CD8-positive, alpha-beta memory T cell (primary cell): ENCODE measurements around the gene SLC24A3. TPM values are rescaled to one million over a fixed set of nuclear protein-coding genes. Genes with fewer than 3 reads are reported as not detected.

Experiments
- CTCF ChIA-PET: fragments of 350-600 bp; sonication (Branson Sonifier 250); formaldehyde crosslinking; loops from one replicate; lab custom pipeline; 2021; ENCODE audit warnings: antibody characterized with exemption; lab: Charles Lee
- POLR2A ChIA-PET: fragments of 350-600 bp; sonication (Branson Sonifier 250); formaldehyde crosslinking; loops from one replicate; lab custom pipeline; 2021; ENCODE audit warnings: antibody characterized with exemption; lab: Charles Lee
- DNase-seq, 5 donors: peaks; one replicate each; pipeline versions ENCODE4 v3.0.0 to v3.0.0-alpha.2; 2020 to 2022; ENCODE audit warnings: mixed read lengths in 1 of 5
- H3K27ac ChIP-seq: one replicate; pipeline ENCODE4 v1.7.0; 2013; ENCODE audit warnings: low read depth, mild to moderate bottlenecking, low read length, moderate library complexity
- H3K27me3 ChIP-seq: 2 replicates; pipeline ENCODE4 v1.7.0; 2013; ENCODE audit warnings: low read length, mild to moderate bottlenecking; ENCODE audit not compliant: insufficient read depth, poor library complexity, severe bottlenecking
- H3K36me3 ChIP-seq: 2 replicates; pipeline ENCODE4 v1.7.0; 2013; ENCODE audit warnings: mild to moderate bottlenecking, low read length, moderate library complexity; ENCODE audit not compliant: insufficient read depth
- H3K4me1 ChIP-seq: 2 replicates; pipeline ENCODE4 v1.7.0; 2013; ENCODE audit warnings: mild to moderate bottlenecking, low read length, moderate library complexity; ENCODE audit not compliant: insufficient read depth
- H3K4me3 ChIP-seq: 2 replicates; pipeline ENCODE4 v1.7.0; 2013; ENCODE audit warnings: mild to moderate bottlenecking, low read length
- H3K9me3 ChIP-seq: 2 replicates; pipeline ENCODE4 v1.7.0; 2013; ENCODE audit warnings: mild to moderate bottlenecking, low read length
- H3K27ac Mint-ChIP-seq, 8 donors: one replicate each; pipeline ENCODE4 v1.8.0; 2020 to 2021; ENCODE audit warnings: mixed read lengths in 8 of 8, mild to moderate bottlenecking in 6 of 8, inconsistent platforms in 3 of 8, moderate library complexity in 3 of 8
- H3K27me3 Mint-ChIP-seq, 2 donors: one replicate each; pipeline ENCODE4 v1.8.0; 2020 to 2021; ENCODE audit warnings: mixed read lengths in 2 of 2, mild to moderate bottlenecking in 1 of 2, moderate library complexity in 1 of 2
- H3K36me3 Mint-ChIP-seq, 3 donors: one replicate each; pipeline ENCODE4 v1.8.0; 2020 to 2021; ENCODE audit warnings: mixed read lengths in 3 of 3, inconsistent platforms in 1 of 3, mild to moderate bottlenecking in 1 of 3
- H3K4me1 Mint-ChIP-seq, 3 donors: one replicate each; pipeline ENCODE4 v1.8.0; 2020 to 2021; ENCODE audit warnings: mixed read lengths in 3 of 3, inconsistent platforms in 1 of 3, mild to moderate bottlenecking in 1 of 3
- H3K4me3 Mint-ChIP-seq, 7 donors: one replicate each; pipeline ENCODE4 v1.8.0; 2020 to 2021; ENCODE audit warnings: mixed read lengths in 7 of 7, mild to moderate bottlenecking in 6 of 7, moderate library complexity in 4 of 7, inconsistent platforms in 2 of 7
- H3K9me3 Mint-ChIP-seq, 5 donors: one replicate each; pipeline ENCODE4 v1.8.0; 2020 to 2022; ENCODE audit warnings: mixed read lengths in 5 of 5, mild to moderate bottlenecking in 3 of 5, moderate library complexity in 2 of 5, inconsistent platforms in 1 of 5
- polyA plus RNA-seq: library from polyadenylated mRNA; unstranded; fragments of 300-500 nt; fragmentation: Illumina TruSeq; gene quantifications from one replicate; pipeline ENCODE4 v1.2.3, GENCODE V29; 2021
- total RNA-seq, 2 experiments: library from RNA; stranded (reverse); gene quantifications; one replicate each; pipeline ENCODE4 v1.2.3, GENCODE V29; 2021

The SLC24A3 gene
- total and polyA plus RNA-seq, 3 experiments from 2014 or later: not detected

- H3K27me3 ChIP-seq: no peaks in the 10 kb centered on the region
- ChIA-PET CTCF (no interaction called here), POLR2A (no interaction called here)
- H3K4me3 Mint-ChIP-seq: no peak overlapping the region
- H3K9me3 ChIP-seq: no peaks in the 10 kb centered on the region
- no peaks in the 10 kb centered on the region for H3K4me1 ChIP-seq
- peaks cover 4 to 6% of the 10 kb centered on the region in 2 donors for H3K27me3 Mint-ChIP-seq
- H3K27ac ChIP-seq: no peak overlapping the region
- H3K36me3 Mint-ChIP-seq: no peaks in the 10 kb centered on the region
- peaks cover 0 to 12% (median 0%) of the 10 kb centered on the region in 5 donors for H3K9me3 Mint-ChIP-seq
- DNase-seq: no peak
- H3K27ac Mint-ChIP-seq: no peak overlapping the region
- H3K4me1 Mint-ChIP-seq: no peaks in the 10 kb centered on the region
- H3K4me3 ChIP-seq: no peak overlapping the region
- no peaks in the 10 kb centered on the region for H3K36me3 ChIP-seq
These were observed 121.1 kb downstream of the SLC24A3 start for GRCh38 chr20:19333563-19333962.

GRCh38 chr20:19335341-19335740, 122.9 kb downstream of the SLC24A3 start:
- Mint-ChIP-seq H3K27me3 (peaks cover 6 to 11% of the 10 kb centered on the region in 2 donors), H3K4me1 (no peaks in the 10 kb centered on the region), H3K27ac (no peak overlapping the region), H3K4me3 (no peak overlapping the region), H3K36me3 (no peaks in the 10 kb centered on the region), H3K9me3 (peaks cover 0 to 12% (median 0%) of the 10 kb centered on the region in 5 donors)
- Histone ChIP-seq H3K9me3 (no peaks in the 10 kb centered on the region), H3K27ac (no peak overlapping the region), H3K4me3 (no peak overlapping the region), H3K4me1 (no peaks in the 10 kb centered on the region), H3K36me3 (no peaks in the 10 kb centered on the region), H3K27me3 (no peaks in the 10 kb centered on the region)
- POLR2A ChIA-PET: no interaction called here
- CTCF ChIA-PET: no interaction called here
- no peak for DNase-seq

DNA sequence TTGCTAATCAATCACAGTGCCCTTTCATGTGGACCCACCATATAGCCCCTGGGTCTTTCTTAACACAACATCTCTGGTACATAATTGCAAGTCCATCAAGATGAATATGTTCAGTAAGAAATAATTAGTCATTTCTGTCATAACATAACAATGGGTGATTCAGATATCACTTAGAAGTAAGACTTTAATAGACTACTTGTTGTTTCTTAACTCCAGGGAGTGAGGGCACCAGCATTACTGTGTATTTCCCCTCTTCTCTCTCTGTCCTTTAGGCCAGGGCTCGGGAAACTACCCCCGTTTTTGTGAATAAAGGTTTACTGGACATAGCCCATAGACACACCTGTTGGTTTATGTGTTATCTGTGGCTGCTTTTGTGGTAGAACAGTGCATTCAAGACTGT, 123.5 kb downstream of the SLC24A3 start:
- H3K27ac Mint-ChIP-seq: no peak overlapping the region
- H3K9me3 ChIP-seq: no peaks in the 10 kb centered on the region
- H3K4me1 Mint-ChIP-seq: no peaks in the 10 kb centered on the region
- H3K4me1 ChIP-seq: no peaks in the 10 kb centered on the region
- H3K27ac ChIP-seq: no peak overlapping the region
- no peak overlapping the region for H3K4me3 Mint-ChIP-seq
- no peak for DNase-seq
- H3K36me3 Mint-ChIP-seq: no peaks in the 10 kb centered on the region
- no peaks in the 10 kb centered on the region for H3K36me3 ChIP-seq
- peaks cover 0 to 12% (median 0%) of the 10 kb centered on the region in 5 donors for H3K9me3 Mint-ChIP-seq
- ChIA-PET POLR2A (no interaction called here), CTCF (no interaction called here)
- H3K4me3 ChIP-seq: no peak overlapping the region
- no peaks in the 10 kb centered on the region for H3K27me3 ChIP-seq
- peaks cover 6 to 11% of the 10 kb centered on the region in 2 donors for H3K27me3 Mint-ChIP-seq

DNA sequence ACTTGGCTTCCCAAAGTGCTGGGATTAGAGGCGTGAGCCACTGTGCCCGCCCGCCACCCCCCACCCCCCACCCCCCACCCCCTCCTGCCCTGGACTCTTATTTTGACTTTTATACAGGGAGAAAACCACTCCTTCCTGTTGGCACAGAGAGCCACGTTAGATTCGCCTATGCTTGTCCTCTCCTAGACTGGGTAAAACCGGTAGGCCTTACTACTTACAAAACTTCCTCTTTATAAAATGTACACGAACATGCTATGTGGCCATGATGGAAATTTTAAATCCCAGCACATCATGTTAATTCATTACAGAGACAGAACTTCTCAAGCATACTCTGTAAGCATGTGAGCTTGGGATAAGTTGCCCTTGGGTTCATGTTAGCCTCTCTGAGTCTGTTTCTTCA, 124.2 kb downstream of the SLC24A3 start:
- no peak overlapping the region for H3K4me3 ChIP-seq
- no peak overlapping the region for H3K27ac ChIP-seq
- no peaks in the 10 kb centered on the region for H3K9me3 ChIP-seq
- H3K27me3 Mint-ChIP-seq: peaks cover 4 to 11% of the 10 kb centered on the region in 2 donors
- DNase-seq: no peak
- H3K36me3 ChIP-seq: no peaks in the 10 kb centered on the region
- ChIA-PET POLR2A (no interaction called here), CTCF (no interaction called here)
- H3K4me1 ChIP-seq: no peaks in the 10 kb centered on the region
- H3K27me3 ChIP-seq: no peaks in the 10 kb centered on the region
- peaks cover 0 to 11% (median 0%) of the 10 kb centered on the region in 5 donors for H3K9me3 Mint-ChIP-seq
- no peak overlapping the region for H3K27ac Mint-ChIP-seq
- no peaks in the 10 kb centered on the region for H3K36me3 Mint-ChIP-seq
- H3K4me3 Mint-ChIP-seq: no peak overlapping the region
- H3K4me1 Mint-ChIP-seq: no peaks in the 10 kb centered on the region

DNA sequence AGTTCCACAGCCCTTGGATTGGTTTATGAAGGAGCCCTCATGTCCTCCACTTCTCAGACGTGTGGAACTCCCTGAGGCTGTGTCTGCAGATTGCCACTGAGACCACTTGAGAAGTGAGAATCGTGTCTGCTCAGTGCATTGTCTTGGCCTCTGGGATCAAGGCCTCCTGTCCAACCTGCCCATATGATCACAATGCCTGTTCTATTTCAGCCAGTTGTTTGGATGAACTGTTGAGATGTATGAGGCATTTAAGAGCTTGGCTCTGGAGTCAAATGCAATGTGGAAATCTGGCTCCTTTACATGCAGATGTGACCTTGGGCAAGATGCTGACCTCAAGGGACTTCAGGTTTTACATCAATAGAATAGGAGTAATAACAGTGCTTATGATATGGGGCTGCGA, 125.9 kb downstream of the SLC24A3 start:
- H3K4me1 Mint-ChIP-seq: no peaks in the 10 kb centered on the region
- POLR2A ChIA-PET: no interaction called here

DNA sequence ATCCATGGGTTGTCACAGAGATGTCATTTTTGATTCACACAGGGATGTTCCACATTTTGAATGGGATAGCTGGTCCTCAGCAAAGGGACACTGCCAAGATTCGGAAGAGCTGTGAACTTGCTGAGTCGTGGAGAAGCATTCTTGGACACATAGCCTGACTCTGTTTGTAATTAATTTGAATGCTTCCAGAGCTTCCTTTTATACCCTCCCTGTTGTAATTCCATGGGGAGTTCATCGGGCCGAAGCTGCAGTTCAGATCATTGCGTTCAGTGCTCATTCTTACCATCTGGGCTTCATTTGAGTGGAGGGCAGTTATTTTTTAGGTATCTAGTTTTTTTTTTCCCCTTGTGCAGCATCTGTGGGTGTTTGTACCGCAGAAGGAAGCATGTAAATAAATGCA, 126.5 kb downstream of the SLC24A3 start:
- H3K9me3 ChIP-seq: no peaks in the 10 kb centered on the region
- Mint-ChIP-seq H3K4me3 (no peak overlapping the region), H3K27ac (peak overlapping the region in 1 of 8 donors; percentile 46), H3K27me3 (peaks cover 4 to 11% of the 10 kb centered on the region in 2 donors), H3K9me3 (peaks cover 0 to 10% (median 0%) of the 10 kb centered on the region in 5 donors), H3K36me3 (no peaks in the 10 kb centered on the region), H3K4me1 (no peaks in the 10 kb centered on the region)
- H3K36me3 ChIP-seq: no peaks in the 10 kb centered on the region
- POLR2A ChIA-PET: no interaction called here
- H3K4me3 ChIP-seq: no peak overlapping the region
- no peak overlapping the region for H3K27ac ChIP-seq
- H3K4me1 ChIP-seq: no peaks in the 10 kb centered on the region
- no peaks in the 10 kb centered on the region for H3K27me3 ChIP-seq
- no peak for DNase-seq
- CTCF ChIA-PET: no interaction called here

More for the DNA sequence above, 125.9 kb downstream of the SLC24A3 start:
- peaks cover 0 to 16% (median 0%) of the 10 kb centered on the region in 5 donors for H3K9me3 Mint-ChIP-seq
- no peak overlapping the region for H3K27ac Mint-ChIP-seq
- Histone ChIP-seq H3K27ac (no peak overlapping the region), H3K27me3 (no peaks in the 10 kb centered on the region), H3K4me1 (no peaks in the 10 kb centered on the region), H3K9me3 (no peaks in the 10 kb centered on the region), H3K4me3 (no peak overlapping the region), H3K36me3 (no peaks in the 10 kb centered on the region)
- H3K27me3 Mint-ChIP-seq: peaks cover 4 to 11% of the 10 kb centered on the region in 2 donors
- H3K36me3 Mint-ChIP-seq: no peaks in the 10 kb centered on the region
- no peak overlapping the region for H3K4me3 Mint-ChIP-seq
- CTCF ChIA-PET: no interaction called here
- DNase-seq: no peak

DNA sequence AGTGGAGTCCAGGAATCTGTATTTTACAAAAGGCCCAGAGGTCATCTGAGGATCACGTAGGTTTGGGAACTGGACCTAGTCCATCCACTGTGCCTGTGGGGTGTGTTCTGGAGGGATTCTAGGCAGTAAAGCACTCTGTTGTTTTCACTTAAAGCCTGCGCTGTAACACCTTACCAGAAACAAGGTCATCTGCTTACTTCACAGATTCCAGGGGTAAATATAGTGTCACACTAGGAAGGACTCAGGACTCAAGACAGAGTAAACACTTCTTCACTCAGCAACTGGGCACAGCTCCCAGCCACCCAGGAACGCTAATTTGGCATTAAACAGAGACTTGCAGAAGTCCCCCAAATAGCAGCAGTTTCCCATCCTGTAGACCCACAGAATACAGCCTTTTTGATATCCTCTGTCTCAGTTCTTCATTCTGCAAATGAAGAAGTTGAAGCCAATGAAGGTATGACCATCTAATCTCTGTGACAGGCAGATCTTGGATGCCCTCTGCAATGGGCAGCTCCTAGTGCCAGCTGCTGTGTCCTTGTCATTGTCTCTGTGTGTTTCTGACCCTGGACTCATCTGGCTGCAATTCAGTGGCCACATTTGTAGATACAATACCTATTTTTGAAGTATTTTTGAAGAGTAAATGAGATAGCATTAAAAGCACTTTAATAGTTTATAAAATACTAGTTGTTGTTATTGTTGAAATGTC, 129.1 kb downstream of the SLC24A3 start:
- Mint-ChIP-seq H3K27ac (no peak overlapping the region), H3K4me3 (no peak overlapping the region), H3K36me3 (no peaks in the 10 kb centered on the region), H3K9me3 (peaks cover 0 to 9% (median 0%) of the 10 kb centered on the region in 5 donors), H3K27me3 (peaks cover 6 to 11% of the 10 kb centered on the region in 2 donors), H3K4me1 (no peaks in the 10 kb centered on the region)
- Histone ChIP-seq H3K27ac (no peak overlapping the region), H3K9me3 (no peaks in the 10 kb centered on the region), H3K4me3 (no peak overlapping the region), H3K4me1 (no peaks in the 10 kb centered on the region), H3K36me3 (no peaks in the 10 kb centered on the region), H3K27me3 (no peaks in the 10 kb centered on the region)
- no peak for DNase-seq
- ChIA-PET POLR2A (no interaction called here), CTCF (no interaction called here)

- Histone ChIP-seq H3K9me3 (no peaks in the 10 kb centered on the region), H3K36me3 (no peaks in the 10 kb centered on the region), H3K27ac (no peak overlapping the region), H3K4me1 (no peaks in the 10 kb centered on the region), H3K4me3 (no peak overlapping the region), H3K27me3 (no peaks in the 10 kb centered on the region)
- DNase-seq: no peak
- H3K4me1 Mint-ChIP-seq: peaks cover 2 to 14% (median 4%) of the 10 kb centered on the region in 3 donors
- H3K36me3 Mint-ChIP-seq: no peaks in the 10 kb centered on the region
- ChIA-PET POLR2A (no interaction called here), CTCF (no interaction called here)
- peaks cover 0 to 7% (median 0%) of the 10 kb centered on the region in 5 donors for H3K9me3 Mint-ChIP-seq
- H3K4me3 Mint-ChIP-seq: no peak overlapping the region
- H3K27ac Mint-ChIP-seq: no peak overlapping the region
- H3K27me3 Mint-ChIP-seq: peaks cover 0 to 2% of the 10 kb centered on the region in 2 donors
These were observed 131.9 kb downstream of the SLC24A3 start for GRCh38 chr20:19344341-19344740.
